Activated CD8-positive, alpha-beta memory T cell treated with anti-CD3 and anti-CD28 coated beads, Interleukin-2, amount 50 U/mL, for 24 hours (primary cell): Measurements from ENCODE around the gene JAKMIP2.
"Not testable (repeated sequence)": the region's sequence is repeated elsewhere in the genome, so short reads cannot be mapped to it uniquely, and the experiment has no call there.

Experiments used
- DNase-seq: peaks from one replicate; pipeline ENCODE4 v3.0.0-alpha.2; 2020; ENCODE audit errors: extremely low read depth

Gene JAKMIP2

DNA sequence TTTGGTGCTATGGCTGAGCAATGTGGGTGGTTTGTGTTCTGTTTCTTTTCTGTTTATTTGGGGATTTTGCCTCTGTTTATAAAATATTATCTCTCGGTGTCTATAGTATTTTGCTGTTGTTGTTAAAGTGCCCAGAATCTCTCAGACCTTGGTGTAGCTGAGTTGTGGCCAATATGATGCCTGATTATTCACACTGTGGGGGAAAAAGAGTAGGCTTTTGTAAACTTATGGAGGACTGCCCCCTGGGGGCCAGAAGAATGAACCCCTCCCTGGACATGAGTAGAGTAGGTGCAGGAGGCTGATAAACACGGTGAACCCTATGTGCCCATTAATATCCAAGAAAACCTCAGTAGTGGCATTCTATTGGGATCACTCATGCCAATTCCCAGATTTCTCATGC is 223.7 kb downstream of the JAKMIP2 start:
- DNase-seq = no peak

DNA sequence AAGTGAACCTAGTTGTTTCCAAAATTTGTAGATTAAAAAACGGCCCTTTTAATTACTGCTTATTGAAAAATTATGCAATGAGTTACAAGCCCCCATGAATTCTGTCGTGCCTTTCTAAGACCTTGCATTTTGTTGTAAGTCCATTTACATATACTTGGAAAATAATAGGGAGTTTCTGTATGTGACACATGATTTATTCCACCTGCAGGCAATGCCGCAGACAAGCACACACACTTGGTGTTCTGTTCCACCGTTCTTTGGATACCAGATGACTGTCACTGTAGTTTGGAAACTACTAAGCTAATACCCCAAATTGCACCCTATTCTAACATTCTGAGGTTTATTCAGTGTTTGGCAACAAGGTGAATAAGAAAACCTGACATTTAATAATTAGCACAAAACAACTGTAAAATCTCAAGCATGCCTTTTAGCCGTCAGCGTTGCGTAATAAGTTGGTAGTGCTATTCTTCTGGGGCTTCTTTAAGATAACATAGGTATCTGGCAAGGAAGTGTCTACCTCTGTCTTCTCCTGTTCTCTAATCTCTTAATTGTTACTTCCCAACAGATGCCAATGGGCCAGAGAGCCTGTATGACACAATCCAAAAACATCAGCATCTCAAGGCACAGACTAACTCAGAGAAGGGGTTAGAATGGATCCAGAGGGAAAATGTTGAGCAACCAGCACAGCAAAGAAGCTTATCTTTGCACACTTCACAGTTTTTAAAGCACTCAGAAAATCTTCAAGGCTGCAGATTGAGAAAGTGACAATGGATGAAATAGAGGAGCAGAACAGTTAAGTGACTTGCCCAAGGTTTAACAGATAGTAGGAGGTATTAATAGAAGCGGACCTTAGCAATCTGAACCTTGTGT is 224.4 kb downstream of the JAKMIP2 start:
- no peak for DNase-seq

DNA sequence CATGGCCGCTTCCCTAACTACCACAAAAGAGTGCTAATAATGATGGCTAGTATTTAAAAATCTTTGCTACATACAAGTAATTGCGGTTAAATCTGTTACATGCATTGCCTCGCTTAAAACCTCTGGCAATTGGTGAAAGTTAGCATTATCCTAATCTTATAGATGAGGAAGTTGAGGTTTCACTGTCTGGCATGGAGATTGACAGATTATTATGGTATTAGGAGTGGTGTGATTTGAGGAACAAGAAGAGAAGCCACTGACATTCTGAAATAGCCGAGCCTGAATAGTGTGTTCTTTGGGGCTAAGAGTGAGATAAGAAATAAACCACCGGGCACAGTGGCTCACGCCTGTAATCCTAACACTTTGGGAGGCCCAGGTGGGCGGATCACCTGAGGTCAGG is 227.4 kb downstream of the JAKMIP2 start:
- DNase-seq = no peak

DNA sequence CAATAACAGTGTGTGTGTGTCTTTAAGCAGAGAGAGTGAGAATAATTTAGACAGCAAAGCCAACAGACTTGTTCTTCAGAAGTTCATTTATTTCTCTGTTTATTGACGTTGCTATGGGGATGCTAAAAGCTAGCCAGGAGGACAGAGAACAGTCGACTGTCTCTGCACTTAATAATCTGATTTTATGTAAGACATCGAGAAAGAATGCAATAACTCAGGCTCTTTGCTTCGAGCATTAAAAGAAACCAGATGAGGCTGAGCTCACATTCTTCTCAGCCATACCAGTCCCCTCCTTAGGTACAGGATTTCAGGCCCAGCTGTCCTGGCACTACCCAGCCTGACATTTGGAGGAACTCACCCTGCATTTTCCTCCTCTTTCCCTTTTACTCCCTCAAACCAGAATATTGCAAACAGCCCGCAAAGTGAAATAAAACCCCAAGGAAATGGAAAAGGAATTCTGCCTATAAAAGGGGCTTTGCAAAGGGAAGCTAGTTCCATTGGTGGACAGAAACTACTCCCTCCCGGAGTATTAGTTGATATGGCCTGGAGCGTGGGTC is 228.2 kb downstream of the JAKMIP2 start:
- no peak for DNase-seq

DNA sequence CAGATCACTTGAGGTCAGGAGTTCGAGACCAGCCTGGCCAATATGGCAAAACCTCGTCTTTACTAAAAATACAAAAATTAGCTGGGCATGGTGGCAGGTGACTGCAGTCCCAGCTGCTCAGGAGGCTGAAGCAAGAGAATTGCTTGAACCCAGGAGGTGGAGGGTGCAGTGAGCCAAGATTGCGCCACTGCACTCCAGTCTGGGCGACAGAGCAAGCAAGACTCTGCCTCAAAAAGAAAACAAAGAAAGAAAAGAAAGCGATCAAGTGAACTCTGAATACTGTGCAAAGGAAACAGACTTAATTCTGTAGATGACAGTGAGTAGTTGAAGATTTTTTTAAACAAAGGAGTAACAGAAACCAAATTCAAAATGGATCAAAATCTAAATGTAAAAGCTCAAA is 228.7 kb downstream of the JAKMIP2 start:
- DNase-seq = not testable (repeated sequence)

DNA sequence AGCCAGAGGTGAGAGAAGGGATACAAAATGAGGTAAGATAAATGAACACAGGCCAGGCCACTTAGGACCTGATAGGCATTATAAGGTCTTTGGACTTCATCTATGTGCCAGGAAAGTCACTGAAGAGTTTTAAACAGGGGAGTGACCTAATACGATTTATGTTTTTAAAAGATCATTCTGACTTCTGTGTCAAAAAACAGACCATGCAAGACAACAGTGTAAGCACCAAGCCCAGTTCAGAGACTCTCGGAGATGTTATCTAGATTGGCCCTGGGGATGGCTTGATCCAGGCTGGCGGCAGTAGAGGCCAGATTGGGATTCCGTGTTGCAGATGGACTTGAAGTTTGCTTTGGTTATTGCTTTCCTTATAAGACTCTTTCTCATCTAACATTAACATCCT is 229.6 kb downstream of the JAKMIP2 start:
- DNase-seq = no peak

DNA sequence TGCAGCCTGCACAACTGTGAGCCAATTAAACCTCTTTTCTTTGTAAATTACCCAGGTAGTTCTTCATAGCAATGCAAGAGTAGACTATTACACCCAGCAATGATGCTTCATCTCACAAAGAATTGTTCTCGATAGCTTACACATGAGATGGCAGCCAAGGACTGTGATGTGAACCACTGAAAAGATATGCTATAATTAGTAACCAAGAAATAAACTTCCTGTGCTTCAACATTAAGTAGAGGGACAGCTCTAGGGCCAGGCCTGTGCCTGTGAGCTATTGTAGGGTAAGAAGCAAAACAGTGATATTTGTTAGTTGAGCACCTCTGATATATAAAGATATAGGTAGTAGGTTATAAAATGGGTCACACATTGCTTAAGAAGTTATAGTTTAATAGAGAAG is 230.9 kb downstream of the JAKMIP2 start:
- no peak for DNase-seq

DNA sequence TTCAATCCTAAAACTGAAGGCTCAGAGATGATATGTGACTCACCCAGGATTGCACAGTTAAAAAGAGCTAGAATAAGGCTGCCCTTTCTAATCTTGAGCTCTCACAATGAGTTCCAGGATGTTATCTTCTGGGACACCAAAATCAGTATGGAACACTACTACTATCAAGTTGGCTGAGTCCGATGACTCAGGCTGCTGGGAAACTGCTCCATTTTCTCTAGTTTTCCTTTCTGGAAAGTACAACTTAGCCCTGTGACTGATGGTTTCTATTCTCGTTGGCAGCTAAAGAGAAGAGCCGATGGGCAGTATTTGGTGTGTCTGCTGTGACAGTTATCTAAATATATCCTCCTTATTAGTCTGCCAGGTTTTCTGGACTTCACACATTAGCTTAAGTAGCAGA is 234.8 kb downstream of the JAKMIP2 start:
- no peak for DNase-seq

DNA sequence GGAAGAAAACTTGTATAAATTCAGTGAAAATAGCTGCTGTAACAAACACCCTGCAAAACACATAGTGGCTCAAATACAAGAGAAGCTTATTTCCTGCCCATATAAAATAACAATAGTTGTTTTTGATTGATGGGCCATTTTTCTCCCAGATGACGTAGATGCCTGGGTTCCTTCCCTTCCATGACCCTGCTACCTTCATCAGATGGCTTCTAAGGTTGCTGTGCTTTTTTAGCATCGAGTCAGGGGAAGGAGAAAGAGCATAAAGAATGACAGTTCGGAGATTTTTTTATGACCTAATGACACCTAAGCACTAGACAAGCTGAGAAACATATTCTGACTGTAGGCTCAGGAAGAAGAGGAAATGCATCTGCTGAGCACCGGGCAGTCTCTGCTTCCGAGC is 238.0 kb downstream of the JAKMIP2 start:
- no peak for DNase-seq

DNA sequence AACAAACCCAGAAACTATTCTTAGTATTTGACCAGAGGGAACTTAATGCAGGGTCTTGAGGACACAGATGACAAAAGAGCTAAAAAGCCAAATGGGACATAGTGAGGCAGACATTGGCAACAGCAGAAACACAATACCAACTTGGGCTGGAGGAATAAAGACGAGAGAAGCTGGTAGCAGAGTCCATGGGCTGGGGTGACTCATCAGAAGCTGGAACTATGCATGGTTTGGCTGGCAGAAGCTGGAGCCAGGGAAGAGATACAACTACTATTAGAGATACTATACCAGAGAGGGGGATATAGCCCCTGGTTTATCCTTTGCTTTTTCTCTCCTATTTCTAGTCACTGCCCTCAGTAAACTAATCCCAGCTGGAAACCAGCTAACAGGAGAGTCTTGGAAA is 243.5 kb downstream of the JAKMIP2 start:
- no peak for DNase-seq

DNA sequence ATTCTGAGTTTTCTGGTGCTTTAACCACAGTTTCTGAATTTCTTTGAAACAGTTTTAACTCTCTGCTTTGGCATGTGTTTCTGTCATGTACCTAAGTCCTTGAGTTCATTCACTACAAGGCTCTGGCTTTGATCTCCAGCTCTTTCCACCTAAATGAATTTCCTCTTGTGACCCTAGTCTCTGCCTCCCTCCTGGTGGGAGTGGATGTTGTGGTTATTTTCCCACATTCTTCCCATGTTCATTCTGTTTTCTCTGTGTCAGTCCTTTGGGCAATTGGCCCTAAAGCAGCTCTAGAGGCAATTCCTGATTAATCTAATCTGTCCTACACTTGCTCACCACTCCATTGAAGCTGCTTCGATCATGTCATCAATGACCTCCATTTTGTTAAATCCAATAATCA is 244.3 kb downstream of the JAKMIP2 start:
- DNase-seq = no peak
